ENCODE results near the gene ASS1. TPM values are rescaled to one million over a fixed set of nuclear protein-coding genes. Genes with fewer than 3 reads are reported as not detected.

The ASS1 gene
- 100 to 1,000 TPM in 3 of 9 donors, 10 to 100 TPM in 6; 31.5 to 154 (median 60.5) TPM for total RNA-seq
- 10 to 100 TPM; 56.5 to 88.6 TPM for polyA plus RNA-seq
- long read RNA-seq, donor 1, transcript ASS1-201 (15 exons, 1,564 nt): major isoform, 61 of 77 reads
- long read RNA-seq, donor 1, partial matches to known transcripts: 6 of 77 reads
- long read RNA-seq, donor 1, other reads (novel, unspliced or antisense): 8 of 77 reads
- long read RNA-seq, donor 2, transcript ASS1-201 (15 exons, 1,564 nt): major isoform, 729 of 909 reads
- long read RNA-seq, donor 2, transcript ASS1-203 (16 exons, 1,548 nt): minor isoform, 28 of 909 reads
- long read RNA-seq, donor 2, partial matches to known transcripts: 60 of 909 reads
- long read RNA-seq, donor 2, other reads (novel, unspliced or antisense): 92 of 909 reads
- long read RNA-seq, donor 3, transcript ASS1-201 (15 exons, 1,564 nt): major isoform, 50 of 62 reads
- long read RNA-seq, donor 3, partial matches to known transcripts: 3 of 62 reads
- long read RNA-seq, donor 3, other reads (novel, unspliced or antisense): 9 of 62 reads

DNA sequence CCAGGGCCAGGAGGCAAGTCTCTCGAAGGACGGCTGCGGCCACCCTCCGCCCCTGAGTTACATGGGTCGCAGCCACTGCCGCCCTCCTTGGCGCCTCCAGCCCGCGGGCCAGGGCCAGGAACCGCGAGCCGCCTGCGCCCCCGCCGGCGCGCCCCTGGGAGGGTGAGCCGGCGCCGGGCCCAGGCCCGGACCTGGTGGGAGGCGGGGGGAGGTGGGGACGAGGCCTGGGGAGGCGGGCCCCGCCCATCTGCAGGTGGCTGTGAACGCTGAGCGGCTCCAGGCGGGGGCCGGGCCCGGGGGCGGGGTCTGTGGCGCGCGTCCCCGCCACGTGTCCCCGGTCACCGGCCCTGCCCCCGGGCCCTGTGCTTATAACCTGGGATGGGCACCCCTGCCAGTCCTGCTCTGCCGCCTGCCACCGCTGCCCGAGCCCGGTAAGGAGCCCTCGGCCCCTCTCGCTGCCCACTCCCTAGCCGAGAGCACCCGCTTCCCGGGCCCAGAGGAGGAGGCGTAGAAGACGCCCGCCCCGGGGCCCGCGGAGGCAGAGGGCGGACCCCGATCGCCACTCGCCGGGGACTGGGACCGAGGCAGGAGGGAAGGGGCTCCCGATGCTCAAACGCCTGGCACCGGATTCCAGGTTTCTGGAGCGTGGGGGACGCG is at the start of gene ASS1:
ASS1 (plus strand) TSS at position 397 of the 657 bp plus-strand sequence. CDS start 7,268 bp downstream, outside the sequence.
- Histone ChIP-seq H3K4me1 (peaks cover 5 to 54% (median 36%) of the 10 kb centered on the region in 12 donors), H3K9me3 (peaks cover 0 to 22% (median 12%) of the 10 kb centered on the region in 12 donors), H3K27ac (peak within 1 kb of the TSS; percentile 80 to 96 (median 91)), H3K36me3 (no peaks in the 10 kb centered on the region), H3K4me3 (peak within 1 kb of the TSS; percentile 58 to 82 (median 72)), H3K27me3 (peaks cover 0 to 22% (median 0%) of the 10 kb centered on the region in 9 donors)
- WGBS, 4 donors: 0 to 2% (median 1%) methylated on average over 11 to 66 of the region's 66 CpGs
- ATAC-seq: peak; percentile 15 to 76 (median 62)
- intact Hi-C loops (cut with DNase I): loop anchor here in 2 of 10 donors (2.0 to 5.0 kb wide), 2 partner anchors 18 to 133 kb away; partner anchors contain the start of gene FUBP3 (in 1 of the 2)
- peak in 1 of 2 donors; percentile 65 for TF ChIP-seq POLR2A (IDR thresholded peaks at IDR 0.05)
- TF ChIP-seq, protein P1, sequence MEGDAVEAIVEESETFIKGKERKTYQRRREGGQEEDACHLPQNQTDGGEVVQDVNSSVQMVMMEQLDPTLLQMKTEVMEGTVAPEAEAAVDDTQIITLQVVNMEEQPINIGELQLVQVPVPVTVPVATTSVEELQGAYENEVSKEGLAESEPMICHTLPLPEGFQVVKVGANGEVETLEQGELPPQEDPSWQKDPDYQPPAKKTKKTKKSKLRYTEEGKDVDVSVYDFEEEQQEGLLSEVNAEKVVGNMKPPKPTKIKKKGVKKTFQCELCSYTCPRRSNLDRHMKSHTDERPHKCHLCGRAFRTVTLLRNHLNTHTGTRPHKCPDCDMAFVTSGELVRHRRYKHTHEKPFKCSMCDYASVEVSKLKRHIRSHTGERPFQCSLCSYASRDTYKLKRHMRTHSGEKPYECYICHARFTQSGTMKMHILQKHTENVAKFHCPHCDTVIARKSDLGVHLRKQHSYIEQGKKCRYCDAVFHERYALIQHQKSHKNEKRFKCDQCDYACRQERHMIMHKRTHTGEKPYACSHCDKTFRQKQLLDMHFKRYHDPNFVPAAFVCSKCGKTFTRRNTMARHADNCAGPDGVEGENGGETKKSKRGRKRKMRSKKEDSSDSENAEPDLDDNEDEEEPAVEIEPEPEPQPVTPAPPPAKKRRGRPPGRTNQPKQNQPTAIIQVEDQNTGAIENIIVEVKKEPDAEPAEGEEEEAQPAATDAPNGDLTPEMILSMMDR (IDR thresholded peaks at IDR 0.05): no peak
- DNase-seq: peak; percentile 82 to 91 (median 86)

DNA sequence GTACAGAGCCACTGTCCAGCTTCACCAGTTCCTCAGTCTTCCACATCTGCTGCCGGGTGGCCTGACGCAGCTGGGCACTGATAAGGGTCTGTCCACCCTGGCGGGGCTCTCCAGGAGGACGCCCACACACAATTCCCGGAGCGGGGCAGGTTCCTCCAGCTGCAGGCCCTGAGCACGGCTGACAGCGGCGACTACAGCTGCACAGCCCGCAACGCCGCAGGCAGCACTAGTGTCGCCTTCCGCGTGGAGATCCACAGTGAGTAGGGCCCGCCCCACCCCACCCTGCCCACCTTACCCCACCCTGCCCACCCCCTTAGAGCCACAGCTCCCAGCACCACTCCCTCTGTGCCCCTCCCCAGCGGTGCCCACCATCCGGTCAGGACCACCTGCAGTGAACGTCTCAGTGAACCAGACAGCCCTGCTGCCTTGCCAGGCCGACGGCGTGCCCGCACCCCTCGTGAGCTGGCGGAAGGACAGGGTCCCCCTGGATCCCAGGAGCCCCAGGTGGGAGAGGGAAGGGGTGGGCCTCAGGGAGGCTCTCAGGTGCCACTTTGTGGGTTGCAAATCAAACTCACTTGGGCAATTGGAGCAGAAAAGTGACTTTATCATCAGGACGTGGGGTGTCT is 48.8 kb upstream of the ASS1 start:
- Histone ChIP-seq H3K27me3 (no peaks in the 10 kb centered on the region), H3K36me3 (peaks cover 0 to 8% (median 0%) of the 10 kb centered on the region in 9 donors), H3K9me3 (no peaks in the 10 kb centered on the region), H3K4me1 (no peaks in the 10 kb centered on the region), H3K27ac (no peak overlapping the region), H3K4me3 (no peak overlapping the region)
- DNase-seq: no peak
- WGBS, 4 donors: 85 to 90% (median 89%) methylated on average over 22 to 26 of the region's 26 CpGs
- no peak for ATAC-seq
- intact Hi-C loops (cut with DNase I): no loop called here
- TF ChIP-seq POLR2A (IDR thresholded peaks at IDR 0.05): no peak
- TF ChIP-seq, protein P1 (IDR thresholded peaks at IDR 0.05): no peak

DNA sequence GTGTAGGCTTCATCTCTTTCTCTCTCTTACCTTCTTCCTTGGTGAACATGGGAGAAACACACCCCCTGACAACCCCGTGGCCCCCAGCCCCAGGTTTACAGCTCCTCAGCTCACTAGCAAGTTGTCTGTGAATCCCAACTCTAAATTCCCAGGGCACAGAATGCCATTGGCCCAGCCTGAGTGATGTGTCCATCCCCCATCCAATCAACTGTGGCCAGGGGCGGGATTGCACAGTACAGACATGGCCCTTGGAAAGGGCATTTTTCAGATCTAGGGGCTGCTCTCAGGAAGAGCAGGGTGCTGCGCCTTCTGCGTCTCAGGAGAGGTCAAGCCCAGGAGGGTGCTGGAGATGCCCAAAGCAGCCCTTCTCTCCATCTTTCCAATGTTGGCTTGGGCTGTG is 48.2 kb upstream of the ASS1 start:
- no peaks in the 10 kb centered on the region for H3K9me3 ChIP-seq
- DNase-seq (no peak), ATAC-seq (no peak)
- WGBS, 4 donors: 55 to 96% (median 87%) methylated on average over 1 to 4 of the region's 4 CpGs
- H3K27me3 ChIP-seq: no peaks in the 10 kb centered on the region
- peaks cover 0 to 8% (median 0%) of the 10 kb centered on the region in 9 donors for H3K36me3 ChIP-seq
- no peaks in the 10 kb centered on the region for H3K4me1 ChIP-seq
- no peak overlapping the region for H3K27ac ChIP-seq
- intact Hi-C loops (cut with DNase I): no loop called here
- H3K4me3 ChIP-seq: no peak overlapping the region
- TF ChIP-seq POLR2A (IDR thresholded peaks at IDR 0.05): no peak
- TF ChIP-seq, protein P1 (IDR thresholded peaks at IDR 0.05): no peak
